Caco-2 (cell line): Measurements from ENCODE around the gene ATP13A2. TPM values are rescaled to one million over a fixed set of nuclear protein-coding genes. Genes with fewer than 3 reads are reported as not detected.

Experiments used
- BruUV-seq: library from RNA; stranded (reverse); fragments of 400-500 nt; replicated peaks from 2 replicates; lab custom pipeline; 2021; lab: Mats Ljungman, UMichigan
- CTCF ChIA-PET: fragments of 300-600 bp; sonication (Branson Sonifier 250); formaldehyde crosslinking; loops from one replicate; lab custom pipeline; 2022; ENCODE audit warnings: antibody characterized with exemption; lab: Charles Lee
- POLR2A ChIA-PET: fragments of 300-600 bp; sonication (Branson Sonifier 250); formaldehyde crosslinking; loops from one replicate; lab custom pipeline; 2022; ENCODE audit warnings: antibody characterized with exemption; lab: Charles Lee
- DNase-seq, 2 experiments: peaks; one replicate each; pipeline versions ENCODE4 v3.0.0 to v3.0.0-alpha.2; 2020 to 2022
- H3K27me3 ChIP-seq: replicated peaks from 2 replicates; pipeline ENCODE4 v1.6.0; 2011; ENCODE audit warnings: low read length; ENCODE audit not compliant: control insufficient read depth, insufficient read depth
- H3K36me3 ChIP-seq: 2 replicates; pipeline ENCODE4 v1.5.1; 2011; ENCODE audit warnings: low read length; ENCODE audit not compliant: control insufficient read depth, insufficient read depth
- H3K4me1 ChIP-seq: fragments of 250-450 bp; sonication (Bioruptor Pico); 2 replicates; pipeline ENCODE4 v1.5.1; 2020; ENCODE audit warnings: mild to moderate bottlenecking
- H3K4me3 ChIP-seq: 2 replicates; pipeline ENCODE4 v1.5.1; 2011; ENCODE audit warnings: low read depth, mild to moderate bottlenecking, control low read depth, low read length
- H3K9me3 ChIP-seq: fragments of 250-450 bp; sonication (Bioruptor Pico); 2 replicates; pipeline ENCODE4 v1.5.1; 2020; ENCODE audit warnings: mild to moderate bottlenecking, moderate library complexity
- H3K27ac Mint-ChIP-seq: one replicate; pipeline ENCODE4 v1.8.0; 2022; ENCODE audit warnings: mixed read lengths; ENCODE audit not compliant: unreplicated experiment
- H3K27me3 Mint-ChIP-seq: one replicate; pipeline ENCODE4 v1.8.0; 2022; ENCODE audit warnings: mixed read lengths; ENCODE audit not compliant: insufficient read depth, unreplicated experiment
- H3K36me3 Mint-ChIP-seq: one replicate; pipeline ENCODE4 v1.8.0; 2022; ENCODE audit warnings: mild to moderate bottlenecking, mixed read lengths; ENCODE audit not compliant: insufficient read depth, unreplicated experiment
- H3K4me1 Mint-ChIP-seq: one replicate; pipeline ENCODE4 v1.8.0; 2022; ENCODE audit warnings: low read depth, mixed read lengths; ENCODE audit not compliant: unreplicated experiment
- H3K4me3 Mint-ChIP-seq: one replicate; pipeline ENCODE4 v1.8.0; 2022; ENCODE audit warnings: mild to moderate bottlenecking, moderate library complexity, mixed read lengths; ENCODE audit not compliant: unreplicated experiment
- H3K9me3 Mint-ChIP-seq: one replicate; pipeline ENCODE4 v1.8.0; 2022; ENCODE audit warnings: mixed read lengths; ENCODE audit not compliant: unreplicated experiment
- intact Hi-C: fragments of 100-400 bp; cut with micrococcal nuclease; formaldehyde crosslinking; loops from one replicate; pipeline ENCODE4 v1.10.0; 2022; ENCODE audit not compliant: unreplicated experiment
- total RNA-seq: library from RNA; stranded (reverse); gene quantifications from 2 replicates; pipeline ENCODE4 v1.2.3, GENCODE V29; 2022
- TF ChIP-seq, protein P1 (sequence below), 2 experiments: fragments of 200-600 bp in 1 of 2; IDR thresholded peaks; 1 replicate in 1 of 2; 2 replicates in 1 of 2; pipeline versions ENCODE4 v1.5.1 to v1.8.0; 2011 to 2022; ENCODE audit warnings: antibody characterized with exemption in 1 of 2, control low read depth in 1 of 2, inconsistent platforms in 1 of 2, low read depth in 1 of 2, low read length in 1 of 2, mild to moderate bottlenecking in 1 of 2, moderate library complexity in 1 of 2; ENCODE audit not compliant: insufficient read depth in 1 of 2, severe bottlenecking in 1 of 2, unreplicated experiment in 1 of 2

The ATP13A2 gene
- total RNA-seq, 1 experiment from 2014 or later, result 58.4 TPM

DNA sequence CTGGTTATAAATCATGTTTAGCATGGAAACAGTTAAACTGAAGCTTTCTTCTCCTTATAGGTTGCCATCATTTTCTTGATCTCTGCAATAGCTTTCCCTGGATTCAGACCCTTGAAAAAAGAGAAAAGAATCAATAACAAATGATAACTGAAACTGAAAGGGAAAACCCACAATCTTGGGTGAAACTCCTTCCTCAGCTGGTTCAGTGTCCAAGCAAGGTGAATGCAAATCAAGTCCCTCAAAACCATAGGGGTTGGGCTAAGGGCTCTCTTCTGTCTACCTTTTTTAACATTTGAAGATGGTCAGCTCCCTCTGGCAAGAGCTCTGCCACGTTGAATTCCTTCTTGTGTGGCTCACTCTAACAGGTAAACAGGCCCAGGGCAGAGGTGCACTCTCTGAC, 7.1 kb upstream of the ATP13A2 start:
- Mint-ChIP-seq H3K27me3 (no peaks in the 10 kb centered on the region), H3K9me3 (no peaks in the 10 kb centered on the region), H3K4me1 (no peaks in the 10 kb centered on the region), H3K27ac (no peak overlapping the region), H3K36me3 (peaks cover 29% of the 10 kb centered on the region), H3K4me3 (no peak overlapping the region)
- Histone ChIP-seq H3K4me3 (no peak overlapping the region), H3K27me3 (no peaks in the 10 kb centered on the region), H3K36me3 (peaks cover 1% of the 10 kb centered on the region), H3K9me3 (no peaks in the 10 kb centered on the region), H3K4me1 (peaks cover 18% of the 10 kb centered on the region)
- CTCF ChIA-PET, result no interaction called here
- no TSS peak for BruUV-seq
- POLR2A ChIA-PET, result no interaction called here
- intact Hi-C loops, result no loop called here
- DNase-seq, result no peak
- TF ChIP-seq, protein P1, sequence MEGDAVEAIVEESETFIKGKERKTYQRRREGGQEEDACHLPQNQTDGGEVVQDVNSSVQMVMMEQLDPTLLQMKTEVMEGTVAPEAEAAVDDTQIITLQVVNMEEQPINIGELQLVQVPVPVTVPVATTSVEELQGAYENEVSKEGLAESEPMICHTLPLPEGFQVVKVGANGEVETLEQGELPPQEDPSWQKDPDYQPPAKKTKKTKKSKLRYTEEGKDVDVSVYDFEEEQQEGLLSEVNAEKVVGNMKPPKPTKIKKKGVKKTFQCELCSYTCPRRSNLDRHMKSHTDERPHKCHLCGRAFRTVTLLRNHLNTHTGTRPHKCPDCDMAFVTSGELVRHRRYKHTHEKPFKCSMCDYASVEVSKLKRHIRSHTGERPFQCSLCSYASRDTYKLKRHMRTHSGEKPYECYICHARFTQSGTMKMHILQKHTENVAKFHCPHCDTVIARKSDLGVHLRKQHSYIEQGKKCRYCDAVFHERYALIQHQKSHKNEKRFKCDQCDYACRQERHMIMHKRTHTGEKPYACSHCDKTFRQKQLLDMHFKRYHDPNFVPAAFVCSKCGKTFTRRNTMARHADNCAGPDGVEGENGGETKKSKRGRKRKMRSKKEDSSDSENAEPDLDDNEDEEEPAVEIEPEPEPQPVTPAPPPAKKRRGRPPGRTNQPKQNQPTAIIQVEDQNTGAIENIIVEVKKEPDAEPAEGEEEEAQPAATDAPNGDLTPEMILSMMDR (IDR thresholded peaks at IDR 0.05; ENCODE audit: insufficient read depth in 1 of 2, low read depth in 1 of 2, low read length in 1 of 2, severe bottlenecking in 1 of 2, unreplicated experiment in 1 of 2), result no peak

DNA sequence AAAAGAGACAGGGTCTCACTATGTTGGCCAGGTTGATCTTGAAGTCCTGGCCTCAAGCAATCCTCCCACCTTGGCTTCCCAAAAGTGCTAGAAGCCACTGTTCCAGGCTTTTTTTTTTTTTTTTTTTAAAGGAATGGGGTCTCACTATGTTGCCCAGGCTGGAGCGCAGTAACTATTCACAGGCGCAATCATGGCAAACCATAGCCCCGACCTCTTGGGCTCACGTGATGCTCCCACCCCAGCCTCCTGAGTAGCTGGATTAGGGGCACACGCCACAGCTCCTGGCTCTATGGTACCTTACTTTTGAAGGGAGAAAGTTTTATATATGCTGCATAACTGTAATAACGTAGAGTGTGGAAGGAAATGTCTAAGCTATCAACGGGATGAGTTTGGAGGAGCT, 5.7 kb upstream of the ATP13A2 start:
- TF ChIP-seq, protein P1 (IDR thresholded peaks at IDR 0.05; ENCODE audit: insufficient read depth in 1 of 2, low read depth in 1 of 2, low read length in 1 of 2, severe bottlenecking in 1 of 2, unreplicated experiment in 1 of 2), result no peak
- H3K9me3 Mint-ChIP-seq, result no peaks in the 10 kb centered on the region
- no peak overlapping the region for H3K27ac Mint-ChIP-seq
- peaks cover 5% of the 10 kb centered on the region for H3K4me1 Mint-ChIP-seq
- no TSS peak for BruUV-seq
- DNase-seq, result peak in 1 of 2 experiments; percentile 7
- no peaks in the 10 kb centered on the region for H3K9me3 ChIP-seq
- no peak overlapping the region for H3K4me3 Mint-ChIP-seq
- intact Hi-C loops, result no loop called here
- no peaks in the 10 kb centered on the region for H3K27me3 ChIP-seq
- CTCF ChIA-PET, result no interaction called here
- H3K27me3 Mint-ChIP-seq, result no peaks in the 10 kb centered on the region
- H3K4me3 ChIP-seq, result no peak overlapping the region
- no peaks in the 10 kb centered on the region; the same call in none of the 2 replicates for H3K36me3 ChIP-seq
- peaks cover 22% of the 10 kb centered on the region for H3K4me1 ChIP-seq
- POLR2A ChIA-PET, result interaction anchor here (0.6 kb wide), 1 partner anchor 421 kb away, joined by 8 read pairs; no protein-coding TSS in a partner anchor
- peaks cover 25% of the 10 kb centered on the region for H3K36me3 Mint-ChIP-seq

DNA sequence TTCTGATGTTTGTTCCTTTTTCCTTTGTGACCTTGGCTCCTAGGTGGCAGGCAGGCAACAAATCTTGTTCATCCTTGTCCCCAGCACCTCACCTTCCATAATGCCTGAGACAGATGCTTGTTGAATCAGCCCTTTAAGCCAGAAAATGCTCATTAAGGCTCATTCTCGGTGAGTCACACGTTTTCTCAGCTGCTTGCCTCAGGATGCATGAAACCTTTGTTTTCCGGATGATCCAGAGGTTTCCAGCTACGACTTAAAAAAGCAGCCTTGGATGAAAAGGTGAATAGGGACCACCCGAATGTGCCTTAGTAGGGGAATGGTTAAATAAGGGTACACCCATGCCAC, 4.6 kb upstream of the ATP13A2 start:
- no peaks in the 10 kb centered on the region for H3K9me3 ChIP-seq
- intact Hi-C loops, result no loop called here
- POLR2A ChIA-PET, result interaction anchor here (0.8 to 1.0 kb wide), 2 partner anchors 9 to 111 kb away, joined by 3 to 5 read pairs; no protein-coding TSS in a partner anchor
- no peaks in the 10 kb centered on the region; the same call in 1 of the 2 replicates for H3K36me3 ChIP-seq
- H3K4me1 ChIP-seq, result peaks cover 23% of the 10 kb centered on the region
- Mint-ChIP-seq H3K4me3 (no peak overlapping the region), H3K27me3 (no peaks in the 10 kb centered on the region), H3K36me3 (peaks cover 25% of the 10 kb centered on the region), H3K27ac (peak overlapping the region; percentile 84), H3K4me1 (peaks cover 10% of the 10 kb centered on the region), H3K9me3 (no peaks in the 10 kb centered on the region)
- H3K4me3 ChIP-seq, result no peak overlapping the region
- H3K27me3 ChIP-seq, result no peaks in the 10 kb centered on the region
- TF ChIP-seq, protein P1 (IDR thresholded peaks at IDR 0.05; ENCODE audit: insufficient read depth in 1 of 2, low read depth in 1 of 2, low read length in 1 of 2, severe bottlenecking in 1 of 2, unreplicated experiment in 1 of 2), result no peak
- CTCF ChIA-PET, result no interaction called here
- peak in 1 of 2 experiments; percentile 6 for DNase-seq
- no TSS peak for BruUV-seq
